ENCODE data around the gene CMIP.
"Not testable (repeated sequence)": the region's sequence is repeated elsewhere in the genome, so short reads cannot be mapped to it uniquely, and the experiment has no call there.

Gene CMIP

GRCh38 chr16:81687131-81687456 lies 242.5 kb downstream of the CMIP start:
- no peak for DNase-seq (ENCODE audit: low read depth)

GRCh38 chr16:81688182-81688581 lies 243.6 kb downstream of the CMIP start:
- DNase-seq (ENCODE audit: low read depth) = no peak

- DNase-seq (ENCODE audit: low read depth) = not testable (repeated sequence)
Measured at GRCh38 chr16:81688839-81689238, 244.2 kb downstream of the CMIP start.

- DNase-seq (ENCODE audit: low read depth) = no peak
Measured at GRCh38 chr16:81692021-81692420, 247.4 kb downstream of the CMIP start.

- no peak for DNase-seq (ENCODE audit: low read depth)
Measured at GRCh38 chr16:81692571-81692970, 248.0 kb downstream of the CMIP start.

- DNase-seq (ENCODE audit: low read depth) = no peak
Measured at GRCh38 chr16:81693041-81693743, 248.6 kb downstream of the CMIP start.

- no peak for DNase-seq (ENCODE audit: low read depth)
Measured at GRCh38 chr16:81693744-81694303, 249.2 kb downstream of the CMIP start.

GRCh38 chr16:81694494-81695280 lies 250.1 kb downstream of the CMIP start:
- no peak for DNase-seq (ENCODE audit: low read depth)

GRCh38 chr16:81695321-81696165 lies 250.9 kb downstream of the CMIP start:
- no peak for DNase-seq (ENCODE audit: low read depth)

GRCh38 chr16:81696166-81696960 lies 251.8 kb downstream of the CMIP start:
- DNase-seq (ENCODE audit: low read depth) = no peak

GRCh38 chr16:81696961-81697615 lies 252.5 kb downstream of the CMIP start:
- DNase-seq (ENCODE audit: low read depth) = no peak

GRCh38 chr16:81697616-81698309 lies 253.2 kb downstream of the CMIP start:
- DNase-seq (ENCODE audit: low read depth) = no peak

GRCh38 chr16:81698310-81698641 lies 253.7 kb downstream of the CMIP start:
- no peak for DNase-seq (ENCODE audit: low read depth)

- DNase-seq (ENCODE audit: low read depth) = no peak
Measured at GRCh38 chr16:81699596-81699995, 255.0 kb downstream of the CMIP start.

GRCh38 chr16:81700071-81700779 lies 255.6 kb downstream of the CMIP start:
- no peak for DNase-seq (ENCODE audit: low read depth)

- no peak for DNase-seq (ENCODE audit: low read depth)
Measured at GRCh38 chr16:81700780-81701165, 256.2 kb downstream of the CMIP start.

GRCh38 chr16:81701296-81701970 lies 256.8 kb downstream of the CMIP start:
- no peak for DNase-seq (ENCODE audit: low read depth)

GRCh38 chr16:81702506-81702905 lies 257.9 kb downstream of the CMIP start:
- DNase-seq (ENCODE audit: low read depth) = no peak
